ENCODE data around the gene TST. TPM values are rescaled to one million over a fixed set of nuclear protein-coding genes. Genes with fewer than 3 reads are reported as not detected.
A peak's percentile ranks its signal among the peaks of the same experiment; 100 is the strongest.

Gene TST
- total and polyA plus RNA-seq, 2 donors (not counting 3 experiments of a cell fraction or from before 2014, with no cell fraction given), result 39.2 to 95.1 TPM

GRCh38 chr22:37046589-37046988, 27.3 kb upstream of the TST start:
- CTCF ChIA-PET, result interaction anchor here (0.6 to 2.0 kb wide), 17 partner anchors 9 to 271 kb away, joined by 3 to 15 read pairs (median 3); partner anchors contain the start of genes IFT27, MPST and TST
- Histone ChIP-seq H3K79me2 (ENCODE audit: control insufficient read depth, insufficient read depth, low read length) (no peaks in the 10 kb centered on the region), H3K4me1 (ENCODE audit: control insufficient read depth, extremely low read depth, insufficient read depth, low read length) (peaks cover under 1% of the 10 kb centered on the region), H2AFZ (ENCODE audit: low read depth, low read length) (no peak overlapping the region), H3K36me3 (ENCODE audit: control insufficient read depth in 2 of 2, extremely low read depth in 1 of 2, insufficient read depth in 2 of 2, low read length in 2 of 2) (no peaks in the 10 kb centered on the region), H3K9ac (replicated peaks; ENCODE audit: extremely low read depth, insufficient read depth, low read length) (no peak overlapping the region), H3K4me3 (replicated peaks in 1 of 3; ENCODE audit: insufficient read depth in 1 of 3, low read depth in 1 of 3, low read length in 3 of 3) (no peak overlapping the region), H3K4me2 (ENCODE audit: insufficient read depth, low read length) (no peak overlapping the region), H3K9me3 (replicated peaks; ENCODE audit: control insufficient read depth, insufficient read depth, low read length) (no peaks in the 10 kb centered on the region), H3K27ac (ENCODE audit: insufficient read depth, low read depth, low read length) (no peak overlapping the region), H3K9me1 (replicated peaks; ENCODE audit: control insufficient read depth, extremely low read depth, insufficient read depth, low read length) (no peaks in the 10 kb centered on the region), H4K20me1 (replicated peaks; ENCODE audit: control insufficient read depth, extremely low read depth, insufficient read depth, low read length) (no peaks in the 10 kb centered on the region), H3K27me3 (ENCODE audit: control insufficient read depth in 2 of 2, insufficient read depth in 2 of 2, low read length in 2 of 2) (no peaks in the 10 kb centered on the region)
- dilution Hi-C loops (cut with MboI; ENCODE audit: extremely low pct_ligation_motif_present, low sequenced_read_pairs) (no loop called here), intact Hi-C loops (cut with micrococcal nuclease) (loop anchor here (1.0 kb wide), 1 partner anchor 153 kb away; no protein-coding TSS in a partner anchor)
- no peak for DNase-seq (ENCODE audit: low read depth, low spot score)
- FAIRE-seq, result no peak
- BruUV-seq (replicated peaks), result no TSS peak
- no peak for TF ChIP-seq EZH2 (IDR thresholded peaks at IDR 0.05; ENCODE audit: borderline replicate concordance, low read depth, low read length, severe bottlenecking)
- no peak for TF ChIP-seq CTCF (IDR thresholded peaks at IDR 0.05; ENCODE audit: extremely low read depth in 1 of 2, insufficient read depth in 1 of 2, low read depth in 1 of 2, low read length in 2 of 2)
- TF ChIP-seq MYC (IDR thresholded peaks at IDR 0.05; ENCODE audit: low read depth, low read length), result no peak
- POLR2A ChIA-PET, result no interaction called here

- dilution Hi-C loops (cut with MboI; ENCODE audit: extremely low pct_ligation_motif_present, low sequenced_read_pairs) (no loop called here), intact Hi-C loops (cut with micrococcal nuclease) (loop anchor here (1.0 to 2.0 kb wide), 3 partner anchors 153 to 263 kb away; no protein-coding TSS in a partner anchor)
- Histone ChIP-seq H3K36me3 (ENCODE audit: control insufficient read depth in 2 of 2, extremely low read depth in 1 of 2, insufficient read depth in 2 of 2, low read length in 2 of 2) (no peaks in the 10 kb centered on the region), H3K27me3 (ENCODE audit: control insufficient read depth in 2 of 2, insufficient read depth in 2 of 2, low read length in 2 of 2) (no peaks in the 10 kb centered on the region), H2AFZ (ENCODE audit: low read depth, low read length) (no peak overlapping the region), H3K9ac (replicated peaks; ENCODE audit: extremely low read depth, insufficient read depth, low read length) (no peak overlapping the region), H3K4me1 (ENCODE audit: control insufficient read depth, extremely low read depth, insufficient read depth, low read length) (peaks cover 7% of the 10 kb centered on the region), H4K20me1 (replicated peaks; ENCODE audit: control insufficient read depth, extremely low read depth, insufficient read depth, low read length) (no peaks in the 10 kb centered on the region), H3K4me2 (ENCODE audit: insufficient read depth, low read length) (no peak overlapping the region), H3K27ac (ENCODE audit: insufficient read depth, low read depth, low read length) (no peak overlapping the region), H3K9me3 (replicated peaks; ENCODE audit: control insufficient read depth, insufficient read depth, low read length) (no peaks in the 10 kb centered on the region), H3K79me2 (ENCODE audit: control insufficient read depth, insufficient read depth, low read length) (no peaks in the 10 kb centered on the region), H3K9me1 (replicated peaks; ENCODE audit: control insufficient read depth, extremely low read depth, insufficient read depth, low read length) (no peaks in the 10 kb centered on the region), H3K4me3 (replicated peaks in 1 of 3; ENCODE audit: insufficient read depth in 1 of 3, low read depth in 1 of 3, low read length in 3 of 3) (no peak overlapping the region)
- TF ChIP-seq MAX (IDR thresholded peaks at IDR 0.05; ENCODE audit: insufficient read depth, insufficient read length) (no peak), POLR2A (IDR thresholded peaks at IDR 0.05; ENCODE audit: low read depth, low read length) (no peak), CTCF (IDR thresholded peaks at IDR 0.05; ENCODE audit: extremely low read depth in 1 of 2, insufficient read depth in 1 of 2, low read depth in 1 of 2, low read length in 2 of 2) (peak; percentile 52 to 66), POLR2AphosphoS5 (IDR thresholded peaks at IDR 0.05; ENCODE audit: insufficient read depth, low read depth, low read length) (no peak), GATA2 (IDR thresholded peaks at IDR 0.05; ENCODE audit: insufficient read depth, insufficient read length, low read depth, low read length) (no peak)
- BruUV-seq (replicated peaks), result no TSS peak
- FAIRE-seq, result peak; percentile 79
- CTCF ChIA-PET, result interaction anchor here (0.6 to 2.0 kb wide), 17 partner anchors 9 to 270 kb away, joined by 3 to 15 read pairs (median 3); partner anchors contain the start of genes IFT27, MPST and TST
- DNase-seq (ENCODE audit: low read depth, low spot score), result peak; percentile 42
- POLR2A ChIA-PET, result no interaction called here
Observed at GRCh38 chr22:37045958-37046357, 26.7 kb upstream of the TST start.
